ENCODE data around the gene MLLT3.

The MLLT3 gene

DNA sequence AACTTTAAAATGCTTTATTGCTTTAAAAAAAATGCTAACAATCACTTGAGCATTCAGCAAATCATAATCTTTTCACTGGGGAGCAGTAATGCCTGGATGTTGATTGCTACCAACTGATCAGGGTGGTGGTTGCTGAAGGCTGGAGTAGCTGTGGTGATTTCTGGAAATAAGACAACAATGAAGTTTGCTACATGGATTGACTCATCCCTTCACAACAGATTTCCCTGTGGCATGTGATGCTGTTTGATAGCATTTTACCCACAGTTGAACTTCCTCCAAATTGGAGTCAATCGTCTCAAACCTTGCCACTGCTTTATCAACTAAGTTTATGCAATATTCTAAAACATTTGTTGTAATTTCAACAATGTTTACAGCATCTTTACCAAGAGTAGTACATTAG, 83.3 kb downstream of the MLLT3 start:
- TF ChIP-seq, protein P1, sequence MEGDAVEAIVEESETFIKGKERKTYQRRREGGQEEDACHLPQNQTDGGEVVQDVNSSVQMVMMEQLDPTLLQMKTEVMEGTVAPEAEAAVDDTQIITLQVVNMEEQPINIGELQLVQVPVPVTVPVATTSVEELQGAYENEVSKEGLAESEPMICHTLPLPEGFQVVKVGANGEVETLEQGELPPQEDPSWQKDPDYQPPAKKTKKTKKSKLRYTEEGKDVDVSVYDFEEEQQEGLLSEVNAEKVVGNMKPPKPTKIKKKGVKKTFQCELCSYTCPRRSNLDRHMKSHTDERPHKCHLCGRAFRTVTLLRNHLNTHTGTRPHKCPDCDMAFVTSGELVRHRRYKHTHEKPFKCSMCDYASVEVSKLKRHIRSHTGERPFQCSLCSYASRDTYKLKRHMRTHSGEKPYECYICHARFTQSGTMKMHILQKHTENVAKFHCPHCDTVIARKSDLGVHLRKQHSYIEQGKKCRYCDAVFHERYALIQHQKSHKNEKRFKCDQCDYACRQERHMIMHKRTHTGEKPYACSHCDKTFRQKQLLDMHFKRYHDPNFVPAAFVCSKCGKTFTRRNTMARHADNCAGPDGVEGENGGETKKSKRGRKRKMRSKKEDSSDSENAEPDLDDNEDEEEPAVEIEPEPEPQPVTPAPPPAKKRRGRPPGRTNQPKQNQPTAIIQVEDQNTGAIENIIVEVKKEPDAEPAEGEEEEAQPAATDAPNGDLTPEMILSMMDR (IDR thresholded peaks at IDR 0.05; ENCODE audit: control extremely low read depth, extremely low read depth, low read depth, missing control alignments), result no peak
- CTCF ChIA-PET, result no interaction called here
- POLR2A ChIA-PET, result no interaction called here
- no peak for DNase-seq (ENCODE audit: extremely low spot score)

DNA sequence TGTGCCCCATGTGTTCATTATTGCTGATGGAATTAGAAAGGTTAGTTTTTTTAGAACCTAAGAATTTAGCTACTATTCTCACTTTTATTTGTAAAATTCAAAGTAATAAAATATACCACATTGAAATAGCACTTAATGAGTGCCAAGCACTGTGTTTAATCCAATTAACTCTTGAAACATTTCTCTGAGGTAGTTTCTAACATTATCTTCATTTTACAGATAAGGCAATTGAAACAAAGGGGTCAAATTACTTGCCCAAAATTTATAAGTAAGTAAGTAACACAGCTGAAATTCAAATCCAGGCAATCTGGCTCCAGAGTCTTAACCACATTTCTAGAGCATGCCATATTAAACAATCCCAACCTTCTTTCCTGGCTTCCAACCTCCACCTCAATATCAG, 84.2 kb downstream of the MLLT3 start:
- POLR2A ChIA-PET, result no interaction called here
- DNase-seq (ENCODE audit: extremely low spot score), result no peak
- TF ChIP-seq, protein P1 (IDR thresholded peaks at IDR 0.05; ENCODE audit: control extremely low read depth, extremely low read depth, low read depth, missing control alignments), result no peak
- CTCF ChIA-PET, result interaction anchor here (1.5 to 2.8 kb wide), 2 partner anchors 14 to 48 kb away, joined by 3 to 15 read pairs; no protein-coding TSS in a partner anchor

DNA sequence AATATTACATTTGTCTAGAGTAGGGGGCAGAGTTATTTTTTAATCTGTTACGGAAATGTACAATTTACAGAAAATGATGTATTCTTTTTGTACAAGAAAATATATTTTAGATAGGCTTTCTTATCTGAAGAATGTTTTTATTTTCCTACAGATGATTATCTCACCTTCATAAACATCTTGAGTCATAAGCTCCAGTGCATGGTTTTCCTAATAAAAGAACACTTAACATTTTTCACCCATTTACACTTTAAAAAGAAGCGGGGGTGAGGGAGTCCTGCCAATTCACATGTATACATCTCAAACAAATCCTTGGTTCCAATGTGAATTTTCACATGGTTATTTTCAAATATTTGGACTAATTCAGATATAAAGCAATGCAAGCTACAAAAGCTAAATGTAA, 85.0 kb downstream of the MLLT3 start:
- CTCF ChIA-PET, result interaction anchor here (1.4 to 2.8 kb wide), 4 partner anchors 13 to 47 kb away, joined by 3 to 15 read pairs (median 5); no protein-coding TSS in a partner anchor
- TF ChIP-seq, protein P1 (IDR thresholded peaks at IDR 0.05; ENCODE audit: control extremely low read depth, extremely low read depth, low read depth, missing control alignments), result no peak
- DNase-seq (ENCODE audit: extremely low spot score), result no peak
- POLR2A ChIA-PET, result no interaction called here

DNA sequence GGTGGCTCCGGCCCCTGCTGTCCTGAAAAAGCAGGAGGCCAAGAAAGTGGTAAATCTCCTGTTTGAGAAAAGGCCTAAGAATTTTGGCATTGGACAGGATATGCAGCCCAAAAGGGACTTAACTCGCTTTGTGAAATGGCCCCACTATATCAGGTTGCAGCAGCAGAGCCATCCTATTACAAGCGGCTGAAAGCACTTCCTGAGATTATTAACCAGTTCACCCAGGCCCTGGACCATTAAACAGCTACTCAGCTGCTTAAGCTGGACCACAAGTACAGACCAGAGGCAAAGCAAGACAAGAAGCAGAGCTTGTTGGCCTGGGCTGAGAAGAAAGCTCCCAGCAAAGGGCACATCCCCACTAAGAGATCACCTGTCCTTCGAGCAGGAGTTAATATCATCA, 89.7 kb downstream of the MLLT3 start:
- TF ChIP-seq, protein P1 (IDR thresholded peaks at IDR 0.05; ENCODE audit: control extremely low read depth, extremely low read depth, low read depth, missing control alignments), result no peak
- POLR2A ChIA-PET, result no interaction called here
- CTCF ChIA-PET, result interaction anchor here (0.8 to 4.6 kb wide), 4 partner anchors 9 to 92 kb away, joined by 3 to 25 read pairs (median 4); no protein-coding TSS in a partner anchor
- no peak for DNase-seq (ENCODE audit: extremely low spot score)

DNA sequence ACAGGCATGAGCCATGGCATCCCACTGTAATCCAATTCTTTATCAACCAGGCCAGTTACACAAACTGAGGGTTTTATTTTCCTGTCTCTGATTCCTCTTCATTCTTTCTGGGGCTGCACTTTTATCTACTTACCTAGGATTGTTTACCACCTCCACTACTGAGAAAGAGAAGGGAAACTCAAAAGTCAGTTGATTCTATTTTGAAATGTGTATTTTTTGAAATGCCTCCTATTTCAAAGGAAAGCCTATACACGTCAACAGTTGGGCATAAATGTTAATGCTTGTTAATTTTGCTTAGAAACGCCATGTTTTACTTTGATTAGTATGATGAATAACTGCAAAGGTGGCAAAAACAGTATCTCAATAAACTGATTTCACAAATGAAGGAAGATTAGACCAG, 92.5 kb downstream of the MLLT3 start:
- TF ChIP-seq, protein P1 (IDR thresholded peaks at IDR 0.05; ENCODE audit: control extremely low read depth, extremely low read depth, low read depth, missing control alignments), result no peak
- CTCF ChIA-PET, result no interaction called here
- POLR2A ChIA-PET, result no interaction called here
- no peak for DNase-seq (ENCODE audit: extremely low spot score)

DNA sequence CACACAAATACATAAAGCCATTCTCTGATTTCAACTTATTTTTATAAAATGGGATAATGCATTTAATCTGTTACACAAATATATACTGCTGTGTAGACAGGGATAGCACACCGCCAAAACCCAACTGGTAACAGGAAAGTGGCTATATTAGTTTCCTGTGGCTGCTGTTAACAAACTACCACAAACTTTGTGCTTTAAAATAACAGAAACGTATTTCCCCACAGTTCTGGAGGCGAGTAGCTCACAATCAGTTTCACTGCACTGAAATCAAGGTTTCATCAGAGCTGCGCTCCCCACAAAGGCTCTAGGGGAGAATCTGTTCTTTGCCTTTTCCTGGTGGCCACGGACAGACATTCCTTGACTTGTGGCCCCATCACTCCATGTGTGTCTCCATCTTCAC, 94.0 kb downstream of the MLLT3 start:
- DNase-seq (ENCODE audit: extremely low spot score), result no peak
- CTCF ChIA-PET, result interaction anchor here (1.3 kb wide), 1 partner anchor 77 kb away, joined by 3 read pairs; no protein-coding TSS in a partner anchor
- TF ChIP-seq, protein P1 (IDR thresholded peaks at IDR 0.05; ENCODE audit: control extremely low read depth, extremely low read depth, low read depth, missing control alignments), result no peak
- POLR2A ChIA-PET, result no interaction called here
